Hepatocyte (in vitro differentiated cells): ENCODE measurements around the gene AOPEP.

Experiments
- EZH2 ChIP-seq: fragments of 200-600 bp; sonication (generic); IDR thresholded peaks from 2 replicates; pipeline ENCODE4 v1.6.1; 2016; ENCODE audit warnings: antibody characterized with exemption, mild to moderate bottlenecking, borderline replicate concordance
- EZH2phosphoT487 ChIP-seq: fragments of 200-600 bp; sonication (generic); IDR thresholded peaks from one replicate; pipeline ENCODE4 v1.6.1; 2018; ENCODE audit warnings: antibody characterized with exemption, mild to moderate bottlenecking, low read depth, moderate library complexity; ENCODE audit not compliant: unreplicated experiment, severe bottlenecking
- TF ChIP-seq, protein P1 (sequence below): fragments of 200-600 bp; sonication (generic); IDR thresholded peaks from 2 replicates; pipeline ENCODE4 v1.5.1; 2016; ENCODE audit warnings: antibody characterized with exemption, mild to moderate bottlenecking; ENCODE audit not compliant: poor library complexity

- TF ChIP-seq, protein P1, sequence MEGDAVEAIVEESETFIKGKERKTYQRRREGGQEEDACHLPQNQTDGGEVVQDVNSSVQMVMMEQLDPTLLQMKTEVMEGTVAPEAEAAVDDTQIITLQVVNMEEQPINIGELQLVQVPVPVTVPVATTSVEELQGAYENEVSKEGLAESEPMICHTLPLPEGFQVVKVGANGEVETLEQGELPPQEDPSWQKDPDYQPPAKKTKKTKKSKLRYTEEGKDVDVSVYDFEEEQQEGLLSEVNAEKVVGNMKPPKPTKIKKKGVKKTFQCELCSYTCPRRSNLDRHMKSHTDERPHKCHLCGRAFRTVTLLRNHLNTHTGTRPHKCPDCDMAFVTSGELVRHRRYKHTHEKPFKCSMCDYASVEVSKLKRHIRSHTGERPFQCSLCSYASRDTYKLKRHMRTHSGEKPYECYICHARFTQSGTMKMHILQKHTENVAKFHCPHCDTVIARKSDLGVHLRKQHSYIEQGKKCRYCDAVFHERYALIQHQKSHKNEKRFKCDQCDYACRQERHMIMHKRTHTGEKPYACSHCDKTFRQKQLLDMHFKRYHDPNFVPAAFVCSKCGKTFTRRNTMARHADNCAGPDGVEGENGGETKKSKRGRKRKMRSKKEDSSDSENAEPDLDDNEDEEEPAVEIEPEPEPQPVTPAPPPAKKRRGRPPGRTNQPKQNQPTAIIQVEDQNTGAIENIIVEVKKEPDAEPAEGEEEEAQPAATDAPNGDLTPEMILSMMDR, result no peak
- no peak for TF ChIP-seq EZH2
- no peak for TF ChIP-seq EZH2phosphoT487
Measured at GRCh38 chr9:94872891-94873511, 146.5 kb downstream of the AOPEP start.
